ENCODE results near the gene SLC26A9.

DNA sequence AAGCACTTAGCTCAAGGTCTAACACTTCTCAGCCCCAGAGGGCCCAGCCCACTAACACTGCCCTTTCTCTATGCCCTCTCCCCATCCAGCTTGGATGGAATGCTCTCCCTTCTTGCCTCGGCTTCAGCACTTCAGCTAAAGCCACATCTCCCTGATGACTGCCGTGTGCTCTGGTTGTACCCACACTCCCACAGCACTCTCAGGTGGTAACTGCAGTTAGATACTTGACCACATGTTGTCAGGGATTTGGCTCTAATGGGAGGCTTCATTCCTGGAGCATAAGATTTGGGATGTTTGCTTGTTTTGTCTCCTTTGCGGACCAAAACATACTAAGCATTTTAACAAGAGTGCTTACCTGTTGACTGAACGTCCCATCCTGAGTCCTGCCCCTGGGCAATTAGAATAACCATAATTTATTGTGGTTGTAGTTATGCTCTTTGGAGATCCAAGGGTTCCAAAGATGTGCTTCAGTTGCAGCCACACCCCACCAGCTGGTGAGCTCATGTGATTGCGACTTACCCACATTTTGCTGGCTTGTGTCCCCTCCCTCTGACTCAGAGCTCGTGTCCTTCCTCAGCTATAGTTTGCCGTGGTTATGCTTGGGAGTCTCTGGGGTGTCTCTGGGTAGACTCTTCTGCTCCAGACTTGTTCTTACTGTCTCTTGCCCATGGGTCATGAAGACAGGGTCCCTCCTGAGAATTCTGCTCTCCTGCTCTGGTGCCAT lies 7.7 kb upstream of the SLC26A9 start:
- TF ChIP-seq, protein P1, sequence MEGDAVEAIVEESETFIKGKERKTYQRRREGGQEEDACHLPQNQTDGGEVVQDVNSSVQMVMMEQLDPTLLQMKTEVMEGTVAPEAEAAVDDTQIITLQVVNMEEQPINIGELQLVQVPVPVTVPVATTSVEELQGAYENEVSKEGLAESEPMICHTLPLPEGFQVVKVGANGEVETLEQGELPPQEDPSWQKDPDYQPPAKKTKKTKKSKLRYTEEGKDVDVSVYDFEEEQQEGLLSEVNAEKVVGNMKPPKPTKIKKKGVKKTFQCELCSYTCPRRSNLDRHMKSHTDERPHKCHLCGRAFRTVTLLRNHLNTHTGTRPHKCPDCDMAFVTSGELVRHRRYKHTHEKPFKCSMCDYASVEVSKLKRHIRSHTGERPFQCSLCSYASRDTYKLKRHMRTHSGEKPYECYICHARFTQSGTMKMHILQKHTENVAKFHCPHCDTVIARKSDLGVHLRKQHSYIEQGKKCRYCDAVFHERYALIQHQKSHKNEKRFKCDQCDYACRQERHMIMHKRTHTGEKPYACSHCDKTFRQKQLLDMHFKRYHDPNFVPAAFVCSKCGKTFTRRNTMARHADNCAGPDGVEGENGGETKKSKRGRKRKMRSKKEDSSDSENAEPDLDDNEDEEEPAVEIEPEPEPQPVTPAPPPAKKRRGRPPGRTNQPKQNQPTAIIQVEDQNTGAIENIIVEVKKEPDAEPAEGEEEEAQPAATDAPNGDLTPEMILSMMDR (IDR thresholded peaks at IDR 0.05; ENCODE audit: insufficient read depth, low read length), result no peak
- TF ChIP-seq, protein P2, sequence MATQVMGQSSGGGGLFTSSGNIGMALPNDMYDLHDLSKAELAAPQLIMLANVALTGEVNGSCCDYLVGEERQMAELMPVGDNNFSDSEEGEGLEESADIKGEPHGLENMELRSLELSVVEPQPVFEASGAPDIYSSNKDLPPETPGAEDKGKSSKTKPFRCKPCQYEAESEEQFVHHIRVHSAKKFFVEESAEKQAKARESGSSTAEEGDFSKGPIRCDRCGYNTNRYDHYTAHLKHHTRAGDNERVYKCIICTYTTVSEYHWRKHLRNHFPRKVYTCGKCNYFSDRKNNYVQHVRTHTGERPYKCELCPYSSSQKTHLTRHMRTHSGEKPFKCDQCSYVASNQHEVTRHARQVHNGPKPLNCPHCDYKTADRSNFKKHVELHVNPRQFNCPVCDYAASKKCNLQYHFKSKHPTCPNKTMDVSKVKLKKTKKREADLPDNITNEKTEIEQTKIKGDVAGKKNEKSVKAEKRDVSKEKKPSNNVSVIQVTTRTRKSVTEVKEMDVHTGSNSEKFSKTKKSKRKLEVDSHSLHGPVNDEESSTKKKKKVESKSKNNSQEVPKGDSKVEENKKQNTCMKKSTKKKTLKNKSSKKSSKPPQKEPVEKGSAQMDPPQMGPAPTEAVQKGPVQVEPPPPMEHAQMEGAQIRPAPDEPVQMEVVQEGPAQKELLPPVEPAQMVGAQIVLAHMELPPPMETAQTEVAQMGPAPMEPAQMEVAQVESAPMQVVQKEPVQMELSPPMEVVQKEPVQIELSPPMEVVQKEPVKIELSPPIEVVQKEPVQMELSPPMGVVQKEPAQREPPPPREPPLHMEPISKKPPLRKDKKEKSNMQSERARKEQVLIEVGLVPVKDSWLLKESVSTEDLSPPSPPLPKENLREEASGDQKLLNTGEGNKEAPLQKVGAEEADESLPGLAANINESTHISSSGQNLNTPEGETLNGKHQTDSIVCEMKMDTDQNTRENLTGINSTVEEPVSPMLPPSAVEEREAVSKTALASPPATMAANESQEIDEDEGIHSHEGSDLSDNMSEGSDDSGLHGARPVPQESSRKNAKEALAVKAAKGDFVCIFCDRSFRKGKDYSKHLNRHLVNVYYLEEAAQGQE (IDR thresholded peaks at IDR 0.05; ENCODE audit: insufficient replicate concordance, low read depth), result no peak
- TF ChIP-seq POLR2AphosphoS5 (IDR thresholded peaks at IDR 0.05; ENCODE audit: low read depth) (no peak), GABPA (IDR thresholded peaks at IDR 0.05; ENCODE audit: low read depth) (no peak)

All from HL-60 (cell line).